Endothelial cell of umbilical vein (primary cell): ENCODE results near the gene CRB1.

Experiments
- CTCF ChIP-seq, 2 donors: IDR thresholded peaks; 1 replicate in 1 of 2; 2 replicates in 1 of 2; pipeline ENCODE4 v1.5.1; 2011; ENCODE audit warnings: low read length in 2 of 2, mild to moderate bottlenecking in 2 of 2, moderate library complexity in 2 of 2, control low read depth in 1 of 2, inconsistent platforms in 1 of 2, low read depth in 1 of 2; ENCODE audit not compliant: insufficient read depth in 1 of 2; ENCODE audit errors: extremely low read depth in 1 of 2
- EZH2 ChIP-seq: IDR thresholded peaks from 2 replicates; pipeline ENCODE4 v1.6.1; 2012; ENCODE audit warnings: borderline replicate concordance, low read depth, mild to moderate bottlenecking, moderate library complexity, low read length, inconsistent platforms; ENCODE audit not compliant: severe bottlenecking
- JUN ChIP-seq: IDR thresholded peaks from 2 replicates; pipeline ENCODE4 v1.6.1; 2011; ENCODE audit warnings: borderline replicate concordance, low read depth; ENCODE audit not compliant: insufficient read length, insufficient read depth
- POLR2A ChIP-seq: IDR thresholded peaks from 2 replicates; pipeline ENCODE4 v1.6.1; 2012; ENCODE audit warnings: low read depth, mild to moderate bottlenecking, control low read depth, low read length

DNA sequence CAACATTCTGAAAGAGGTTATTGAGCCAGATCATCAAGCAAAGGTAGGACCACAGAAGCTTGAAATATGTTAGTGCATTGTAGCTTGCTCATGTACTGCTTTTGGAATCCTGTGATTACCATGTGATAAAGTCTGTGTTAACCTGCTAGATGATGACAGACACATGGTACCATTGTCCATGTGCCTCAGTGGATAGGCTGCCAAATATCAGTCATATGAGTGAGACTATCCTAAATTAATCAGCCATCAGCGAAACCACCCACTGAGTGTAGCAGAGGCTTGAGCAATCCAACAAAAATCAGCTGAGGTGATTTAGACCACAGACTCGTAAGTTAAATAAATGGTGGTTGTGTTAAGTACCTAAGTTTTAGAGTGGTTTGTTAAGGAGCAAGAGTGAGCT is 32.7 kb upstream of the CRB1 start:
- TF ChIP-seq CTCF (IDR thresholded peaks at IDR 0.05; ENCODE audit: extremely low read depth in 1 of 2, insufficient read depth in 1 of 2, low read depth in 1 of 2, low read length in 2 of 2) (no peak), JUN (no peak), POLR2A (no peak), EZH2 (no peak)
